AG04450 (cell line): ENCODE measurements around the gene C20orf144. TPM values are rescaled to one million over a fixed set of nuclear protein-coding genes. Genes with fewer than 3 reads are reported as not detected.

Experiments
- CTCF ChIA-PET: fragments of 300-600, 350-600 bp; formaldehyde crosslinking; extraction: SDS; loops from one replicate; lab custom pipeline; 2022; ENCODE audit warnings: antibody characterized with exemption, inconsistent platforms; lab: Charles Lee
- POLR2A ChIA-PET: fragments of 350-600 bp; formaldehyde crosslinking; extraction: SDS; loops from one replicate; lab custom pipeline; 2021; ENCODE audit warnings: antibody characterized with exemption, inconsistent platforms; lab: Yijun Ruan, JAX
- DNase-seq: peaks from one replicate; pipeline ENCODE4 v3.0.0-alpha.2; 2011; ENCODE audit warnings: low read depth, low spot score
- H3K27ac ChIP-seq: one replicate; pipeline ENCODE4 v1.5.1; 2012; ENCODE audit warnings: low read depth, low read length, control low read depth
- H3K27me3 ChIP-seq: one replicate; pipeline ENCODE4 v1.6.0; 2012; ENCODE audit warnings: low read length; ENCODE audit not compliant: control insufficient read depth, insufficient read depth
- H3K4me3 ChIP-seq: 2 replicates; pipeline ENCODE4 v1.5.1; 2011; ENCODE audit warnings: mild to moderate bottlenecking, low read depth, low read length, control low read depth
- H3K9me3 ChIP-seq: 2 replicates; pipeline ENCODE4 v1.5.1; 2012; ENCODE audit warnings: low read length; ENCODE audit not compliant: control insufficient read depth, insufficient read depth
- polyA plus RNA-seq: library from polyadenylated mRNA; depleted of rRNA; stranded (reverse); fragments of >200 nt; gene quantifications from 2 replicates; pipeline ENCODE4 v1.2.3, GENCODE V29; 2011
- TF ChIP-seq, protein P1 (sequence below): IDR thresholded peaks from 2 replicates; pipeline ENCODE4 v1.5.1; 2011; ENCODE audit warnings: low read depth, low read length, control low read depth, inconsistent platforms

C20orf144 gene
- polyA plus RNA-seq, 1 experiment, result 0.14 TPM

DNA sequence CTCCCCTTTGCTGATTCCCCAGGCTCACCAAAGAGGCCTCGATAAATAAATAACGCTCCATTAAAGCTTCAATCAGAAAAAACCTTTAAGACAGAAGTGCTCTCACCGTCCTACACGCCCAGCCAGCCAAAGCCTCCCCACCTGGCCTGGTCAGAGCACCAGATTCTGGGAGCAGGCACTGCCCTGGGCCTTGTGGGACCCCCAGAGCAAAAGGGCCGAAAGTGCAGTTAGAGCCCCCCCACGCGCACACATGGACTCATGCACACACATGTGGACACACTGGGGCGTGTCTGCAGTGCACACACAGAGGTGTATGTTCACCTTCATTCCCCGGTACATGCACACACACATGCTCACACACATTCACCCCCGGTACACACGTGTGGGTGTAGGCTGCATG, 14.0 kb downstream of the C20orf144 start:
- H3K9me3 ChIP-seq, result no peaks in the 10 kb centered on the region; the same call in 1 of the 2 replicates
- ChIA-PET POLR2A (no interaction called here), CTCF (no interaction called here)
- H3K27me3 ChIP-seq, result no peaks in the 10 kb centered on the region
- no peak overlapping the region for H3K4me3 ChIP-seq
- DNase-seq, result no peak
- TF ChIP-seq, protein P1, sequence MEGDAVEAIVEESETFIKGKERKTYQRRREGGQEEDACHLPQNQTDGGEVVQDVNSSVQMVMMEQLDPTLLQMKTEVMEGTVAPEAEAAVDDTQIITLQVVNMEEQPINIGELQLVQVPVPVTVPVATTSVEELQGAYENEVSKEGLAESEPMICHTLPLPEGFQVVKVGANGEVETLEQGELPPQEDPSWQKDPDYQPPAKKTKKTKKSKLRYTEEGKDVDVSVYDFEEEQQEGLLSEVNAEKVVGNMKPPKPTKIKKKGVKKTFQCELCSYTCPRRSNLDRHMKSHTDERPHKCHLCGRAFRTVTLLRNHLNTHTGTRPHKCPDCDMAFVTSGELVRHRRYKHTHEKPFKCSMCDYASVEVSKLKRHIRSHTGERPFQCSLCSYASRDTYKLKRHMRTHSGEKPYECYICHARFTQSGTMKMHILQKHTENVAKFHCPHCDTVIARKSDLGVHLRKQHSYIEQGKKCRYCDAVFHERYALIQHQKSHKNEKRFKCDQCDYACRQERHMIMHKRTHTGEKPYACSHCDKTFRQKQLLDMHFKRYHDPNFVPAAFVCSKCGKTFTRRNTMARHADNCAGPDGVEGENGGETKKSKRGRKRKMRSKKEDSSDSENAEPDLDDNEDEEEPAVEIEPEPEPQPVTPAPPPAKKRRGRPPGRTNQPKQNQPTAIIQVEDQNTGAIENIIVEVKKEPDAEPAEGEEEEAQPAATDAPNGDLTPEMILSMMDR, result no peak
- H3K27ac ChIP-seq, result no peak overlapping the region

DNA sequence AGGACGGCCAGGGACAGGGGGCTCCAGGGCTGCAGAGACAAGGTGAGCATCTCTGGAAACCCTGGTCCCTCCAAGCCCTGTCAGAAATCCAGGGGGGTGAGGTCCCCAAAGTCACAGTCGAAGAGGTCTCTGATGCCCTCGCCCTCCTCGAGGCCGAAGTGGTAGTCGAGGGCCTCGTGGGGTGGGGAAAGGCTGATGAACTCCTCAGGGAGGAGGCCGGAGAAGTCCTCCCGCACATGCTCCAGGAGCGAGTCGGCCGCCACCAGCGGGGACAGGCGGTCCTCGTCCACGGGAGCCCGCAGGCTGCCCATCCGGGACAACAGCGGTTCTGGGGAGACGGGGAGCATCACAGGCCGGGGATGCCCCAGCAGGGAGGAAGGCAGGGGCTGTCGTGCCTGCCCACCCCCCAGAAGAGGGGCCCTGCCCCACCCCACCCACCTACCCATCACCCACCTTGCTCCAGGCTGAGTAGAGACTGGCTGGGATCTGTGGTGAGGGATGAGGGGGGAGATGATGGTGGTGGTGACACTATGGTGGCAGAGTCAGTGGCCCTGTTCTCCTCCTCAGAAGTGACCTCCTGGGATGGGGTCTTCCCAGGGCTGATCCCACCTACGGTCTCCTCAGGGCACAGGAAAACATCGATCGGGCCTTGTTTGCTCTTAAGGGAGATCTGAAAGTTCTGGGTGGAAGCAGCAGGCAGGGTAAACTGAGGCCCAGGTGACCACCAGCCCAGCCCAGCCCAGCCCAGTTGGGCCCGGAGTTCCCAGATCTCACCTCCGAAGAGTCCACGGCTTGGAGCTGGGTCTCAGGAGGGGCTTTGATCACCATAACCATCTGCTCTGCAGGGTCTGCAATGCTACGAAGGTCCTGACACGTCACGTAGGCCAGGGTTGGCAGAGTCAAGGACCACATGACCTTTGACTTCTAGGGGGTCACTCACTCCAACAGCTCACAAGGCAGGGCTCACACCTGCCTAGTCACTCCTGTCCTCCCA, 14.8 kb downstream of the C20orf144 start:
- H3K27me3 ChIP-seq, result no peaks in the 10 kb centered on the region
- POLR2A ChIA-PET, result no interaction called here
- no peaks in the 10 kb centered on the region; the same call in 1 of the 2 replicates for H3K9me3 ChIP-seq
- TF ChIP-seq, protein P1, result no peak
- no peak overlapping the region for H3K27ac ChIP-seq
- H3K4me3 ChIP-seq, result no peak overlapping the region
- CTCF ChIA-PET, result no interaction called here
- no peak for DNase-seq

DNA sequence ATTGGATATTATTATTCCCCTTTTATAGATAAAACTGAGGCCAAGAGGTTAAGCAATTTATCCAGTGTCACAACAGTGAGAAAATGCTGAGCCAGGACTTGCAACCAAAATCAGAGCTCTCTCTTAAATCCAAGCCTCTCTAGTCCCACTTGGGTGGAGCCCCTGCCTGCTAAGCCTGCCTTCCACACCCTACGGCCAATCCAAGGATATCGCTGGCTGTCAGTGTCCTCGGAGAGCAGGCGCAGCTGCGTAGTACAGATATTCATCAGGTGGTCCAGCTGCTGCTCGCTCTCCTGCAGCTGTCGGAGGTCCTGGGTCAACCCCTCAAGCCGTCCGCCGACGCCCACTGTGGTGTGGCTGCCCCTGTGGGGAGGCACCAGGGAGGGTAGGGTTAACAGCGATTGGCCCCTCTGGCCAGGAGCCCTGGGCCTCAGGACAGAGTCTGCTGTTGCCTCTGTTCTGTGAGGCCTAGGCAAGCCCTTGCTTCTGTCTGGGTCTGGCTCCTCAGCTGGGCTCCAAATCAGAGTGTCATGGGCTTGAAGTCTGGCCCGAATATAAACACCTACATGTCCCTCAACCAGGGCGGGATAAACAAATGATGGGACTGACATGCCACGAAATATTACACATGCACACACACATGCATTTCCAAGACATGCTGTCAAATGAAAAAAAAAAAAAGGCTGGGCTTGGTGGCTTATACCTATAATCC, 16.0 kb downstream of the C20orf144 start:
- DNase-seq, result no peak

DNA sequence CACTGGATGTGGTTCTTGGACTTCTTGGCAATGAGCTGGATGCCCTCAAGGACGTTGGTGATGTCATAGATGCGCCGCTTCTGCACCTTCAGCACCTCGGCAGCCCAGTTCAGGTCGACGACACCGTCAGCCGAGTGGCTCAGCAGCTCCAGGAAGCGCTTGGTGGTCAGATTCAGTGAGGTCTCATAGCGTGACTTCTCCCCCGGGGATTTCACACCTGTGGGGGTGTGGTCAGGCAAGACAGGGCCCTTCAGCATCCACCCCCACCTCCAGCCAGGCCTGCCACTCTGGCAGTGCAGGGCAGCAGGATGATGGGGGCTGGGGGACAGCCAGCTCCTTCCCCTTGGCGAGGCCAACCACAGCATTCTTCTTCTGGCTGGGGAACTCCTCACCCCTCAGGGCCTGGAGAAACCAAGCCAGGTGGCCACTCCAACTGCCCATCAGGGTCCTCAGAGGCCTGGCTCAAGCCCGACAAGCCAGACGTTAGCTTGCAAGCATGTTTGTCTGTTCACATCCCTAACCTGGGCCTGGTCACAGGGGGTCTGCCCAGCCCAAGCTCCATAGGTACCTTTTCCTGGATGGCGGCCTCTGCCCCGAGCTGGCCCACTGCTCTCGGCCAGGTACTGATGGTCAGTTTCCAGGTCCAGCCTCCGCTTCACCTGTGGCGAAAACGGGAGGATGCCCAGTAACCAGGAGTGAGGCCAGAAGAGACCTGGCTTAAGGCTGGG, 17.8 kb downstream of the C20orf144 start:
- CTCF ChIA-PET, result interaction anchor here (2.8 kb wide), 1 partner anchor 12 kb away, joined by 9 read pairs; no protein-coding TSS in a partner anchor
- no peak for DNase-seq
- POLR2A ChIA-PET, result interaction anchor here (1.0 to 1.2 kb wide), 2 partner anchors 13 to 17 kb away, joined by 3 to 4 read pairs; partner anchors contain the start of gene ACTL10

More for the DNA sequence above, 16.0 kb downstream of the C20orf144 start:
- Histone ChIP-seq H3K27ac (no peak overlapping the region), H3K4me3 (no peak overlapping the region), H3K9me3 (no peaks in the 10 kb centered on the region; the same call in 1 of the 2 replicates), H3K27me3 (no peaks in the 10 kb centered on the region)
- TF ChIP-seq, protein P1, result no peak
- CTCF ChIA-PET, result no interaction called here
- POLR2A ChIA-PET, result no interaction called here

More for the DNA sequence above, 17.8 kb downstream of the C20orf144 start:
- Histone ChIP-seq H3K4me3 (no peak overlapping the region), H3K27me3 (no peaks in the 10 kb centered on the region), H3K27ac (no peak overlapping the region), H3K9me3 (no peaks in the 10 kb centered on the region)
- TF ChIP-seq, protein P1, result no peak
